GM23338 (cell line): Measurements from ENCODE around the gene SUGCT. TPM values are rescaled to one million over a fixed set of nuclear protein-coding genes. Genes with fewer than 3 reads are reported as not detected.

ENCODE experiments used
- ATAC-seq: fragments of 200-7000 bp; cut with Tn5 transposase; 3 replicates; pipeline ENCODE4 v1.9.1; 2020
- DNase-seq: peaks from one replicate; pipeline ENCODE4 v3.0.0-alpha.2; 2015; ENCODE audit warnings: low spot score
- H2AFZ ChIP-seq: fragments of 200-600 bp; sonication (generic); 2 replicates; pipeline ENCODE4 v1.8.0; 2016; ENCODE audit warnings: antibody characterized with exemption, mild to moderate bottlenecking, moderate library complexity
- H3F3A ChIP-seq: fragments of 200-600 bp; sonication (generic); replicated peaks from 2 replicates; pipeline ENCODE4 v1.8.0; 2017; ENCODE audit warnings: antibody characterized with exemption, mixed run types, low read depth
- H3K27ac ChIP-seq: fragments of 200-600 bp; sonication (generic); 2 replicates; pipeline ENCODE4 v1.6.1; 2016; ENCODE audit warnings: low read depth
- H3K27me3 ChIP-seq: fragments of 200-600 bp; sonication (generic); 2 replicates; pipeline ENCODE4 v1.8.0; 2016; ENCODE audit warnings: mild to moderate bottlenecking, mixed run types, moderate library complexity; ENCODE audit not compliant: insufficient read depth
- H3K36me3 ChIP-seq: fragments of 200-600 bp; sonication (generic); 2 replicates; pipeline ENCODE4 v1.8.0; 2016; ENCODE audit warnings: mild to moderate bottlenecking; ENCODE audit not compliant: insufficient read depth
- H3K4me1 ChIP-seq: fragments of 200-600 bp; sonication (generic); 2 replicates; pipeline ENCODE4 v1.8.0; 2016; ENCODE audit warnings: mild to moderate bottlenecking, moderate library complexity; ENCODE audit not compliant: insufficient read depth
- H3K4me2 ChIP-seq: fragments of 200-600 bp; sonication (generic); 2 replicates; pipeline ENCODE4 v1.7.1; 2017; ENCODE audit warnings: mixed run types
- H3K4me3 ChIP-seq: fragments of 200-600 bp; sonication (generic); 2 replicates; pipeline ENCODE4 v1.6.1; 2016; ENCODE audit warnings: mixed run types
- H3K79me2 ChIP-seq: fragments of 200-600 bp; sonication (generic); replicated peaks from 2 replicates; pipeline ENCODE4 v1.8.0; 2017; ENCODE audit warnings: mild to moderate bottlenecking; ENCODE audit not compliant: insufficient read depth
- H3K9me2 ChIP-seq: fragments of 200-600 bp; sonication (generic); 2 replicates; pipeline ENCODE4 v1.8.0; 2017; ENCODE audit not compliant: insufficient read depth
- H4K20me1 ChIP-seq: fragments of 200-600 bp; sonication (generic); replicated peaks from 2 replicates; pipeline ENCODE4 v1.8.0; 2017; ENCODE audit warnings: mild to moderate bottlenecking; ENCODE audit not compliant: insufficient read depth
- H3K27ac Mint-ChIP-seq: 2 replicates; pipeline ENCODE4 v1.8.0; 2020; ENCODE audit warnings: inconsistent platforms, mild to moderate bottlenecking, moderate library complexity, mixed read lengths
- H3K27me3 Mint-ChIP-seq: 3 replicates; pipeline ENCODE4 v1.8.0; 2022; ENCODE audit warnings: low read depth, mild to moderate bottlenecking, moderate library complexity, mixed read lengths, inconsistent platforms; ENCODE audit not compliant: insufficient read depth, poor library complexity
- H3K36me3 Mint-ChIP-seq: 3 replicates; pipeline ENCODE4 v1.8.0; 2021; ENCODE audit warnings: low read depth, mild to moderate bottlenecking, inconsistent platforms, moderate library complexity, mixed read lengths
- H3K4me1 Mint-ChIP-seq: 3 replicates; pipeline ENCODE4 v1.8.0; 2020; ENCODE audit warnings: mild to moderate bottlenecking, inconsistent platforms, mixed read lengths
- H3K4me3 Mint-ChIP-seq: 3 replicates; pipeline ENCODE4 v1.8.0; 2021; ENCODE audit warnings: moderate library complexity, mild to moderate bottlenecking, inconsistent platforms, mixed read lengths
- H3K9me3 Mint-ChIP-seq: 3 replicates; pipeline ENCODE4 v1.8.0; 2020; ENCODE audit warnings: moderate library complexity, mild to moderate bottlenecking, inconsistent platforms, mixed read lengths
- CREB1 ChIP-seq: fragments of 250-450 bp; sonication (Bioruptor Pico); IDR thresholded peaks from 2 replicates; pipeline ENCODE4 v1.5.0; 2020; ENCODE audit warnings: low read depth, mild to moderate bottlenecking, moderate library complexity
- CTCF ChIP-seq, 2 experiments: fragments of 200-600 bp in 1 of 2; sonication (generic) in 1 of 2; conservative IDR thresholded peaks; 2 replicates each; pipeline versions ENCODE4 v1.5.1 to v1.6.1; 2016 to 2017; ENCODE audit warnings: antibody characterized with exemption in 2 of 2, low read depth in 2 of 2, mild to moderate bottlenecking in 2 of 2, moderate library complexity in 1 of 2
- ETS1 ChIP-seq: IDR thresholded peaks from 2 replicates; pipeline ENCODE4 v1.6.1; 2016; ENCODE audit warnings: antibody characterized with exemption
- EZH2 ChIP-seq: fragments of 200-600 bp; sonication (generic); IDR thresholded peaks from one replicate; pipeline ENCODE4 v1.8.0; 2017; ENCODE audit warnings: antibody characterized with exemption, mild to moderate bottlenecking, low read depth; ENCODE audit not compliant: unreplicated experiment
- EZH2phosphoT487 ChIP-seq: fragments of 200-600 bp; sonication (generic); IDR thresholded peaks from one replicate; pipeline ENCODE4 v1.8.1; 2018; ENCODE audit warnings: antibody characterized with exemption; ENCODE audit not compliant: unreplicated experiment
- JUNB ChIP-seq: IDR thresholded peaks from one replicate; pipeline ENCODE4 v1.6.1; 2016; ENCODE audit warnings: antibody characterized with exemption; ENCODE audit not compliant: unreplicated experiment
- NANOG ChIP-seq: IDR thresholded peaks from 2 replicates; pipeline ENCODE4 v1.6.1; 2016; ENCODE audit warnings: antibody characterized with exemption, borderline replicate concordance
- POLR2AphosphoS5 ChIP-seq: IDR thresholded peaks from 2 replicates; pipeline ENCODE4 v1.6.1; 2016; ENCODE audit warnings: antibody characterized with exemption, low read depth
- REST ChIP-seq: IDR thresholded peaks from one replicate; pipeline ENCODE4 v1.6.1; 2018; ENCODE audit warnings: antibody characterized with exemption; ENCODE audit not compliant: unreplicated experiment
- STAT1 ChIP-seq: IDR thresholded peaks from one replicate; pipeline ENCODE4 v1.6.1; 2016; ENCODE audit warnings: antibody characterized with exemption; ENCODE audit not compliant: unreplicated experiment
- ZNF114 ChIP-seq: fragments of 250-450 bp; sonication (Bioruptor Pico); IDR thresholded peaks from 2 replicates; pipeline ENCODE4 v1.5.0; 2020; ENCODE audit warnings: mild to moderate bottlenecking, moderate library complexity
- ZNF331 ChIP-seq: fragments of 250-450 bp; sonication (Bioruptor Pico); IDR thresholded peaks from 2 replicates; pipeline ENCODE4 v1.5.0; 2020; ENCODE audit warnings: low read depth, mild to moderate bottlenecking, moderate library complexity
- ZNF462 ChIP-seq: fragments of 250-450 bp; sonication (Bioruptor Pico); IDR thresholded peaks from 2 replicates; pipeline ENCODE4 v1.5.0; 2020; ENCODE audit warnings: mild to moderate bottlenecking, moderate library complexity
- polyA plus RNA-seq: library from polyadenylated mRNA; unstranded; fragments of >200 nt; fragmentation: Nextera tagmentation; extraction: Ambion mirVana; gene quantifications from 2 replicates; pipeline ENCODE4 v1.2.1, GENCODE V29; 2016
- total RNA-seq: library from RNA; depleted of rRNA; stranded (reverse); fragments of >200 nt; shearing (Covaris generic); gene quantifications from 2 replicates; pipeline ENCODE4 v1.2.3, GENCODE V29; 2014

Gene SUGCT
- total and polyA plus RNA-seq, 2 experiments from 2014 or later: 4.2 to 5.6 TPM

GRCh38 chr7:40219917-40220316 is 85.1 kb downstream of the SUGCT start:
- no peak for ATAC-seq
- H3K9me3 Mint-ChIP-seq: peaks cover 4% of the 10 kb centered on the region; the same call in 1 of the 3 replicates
- H2AFZ ChIP-seq: no peak overlapping the region

More at GRCh38 chr7:40219917-40220316, 85.1 kb downstream of the SUGCT start:
- H3K36me3 Mint-ChIP-seq: peaks cover 23% of the 10 kb centered on the region; the same call in 2 of the 3 replicates
- Histone ChIP-seq H3K9me2 (no peaks in the 10 kb centered on the region), H4K20me1 (no peaks in the 10 kb centered on the region), H3K79me2 (no peaks in the 10 kb centered on the region), H3K27ac (no peak overlapping the region), H3K36me3 (no peaks in the 10 kb centered on the region), H3K27me3 (no peaks in the 10 kb centered on the region), H3F3A (no peaks in the 10 kb centered on the region), H3K4me3 (no peak overlapping the region), H3K4me1 (no peaks in the 10 kb centered on the region), H3K4me2 (no peak overlapping the region)
- H3K27ac Mint-ChIP-seq: no peak overlapping the region
- H3K27me3 Mint-ChIP-seq: no peaks in the 10 kb centered on the region
- no peak overlapping the region for H3K4me3 Mint-ChIP-seq
- H3K4me1 Mint-ChIP-seq: no peaks in the 10 kb centered on the region
- DNase-seq: no peak
- no peak for TF ChIP-seq ZNF114 (CRISPR knock-in tag)
- no peak for TF ChIP-seq JUNB
- no peak for TF ChIP-seq NANOG
- no peak for TF ChIP-seq ETS1
- TF ChIP-seq POLR2AphosphoS5: no peak
- TF ChIP-seq EZH2phosphoT487: no peak
- TF ChIP-seq STAT1: no peak
- TF ChIP-seq ZNF462 (CRISPR knock-in tag): no peak
- TF ChIP-seq CTCF (conservative IDR thresholded peaks at IDR 0.05; ENCODE audit: low read depth in 2 of 2): no peak
- TF ChIP-seq CREB1 (CRISPR knock-in tag): no peak
- no peak for TF ChIP-seq REST
- no peak for TF ChIP-seq EZH2
- TF ChIP-seq ZNF331 (CRISPR knock-in tag): no peak
